Right lobe of liver (tissue), 6 donors: ENCODE results near the gene SH2D4B. TPM values are rescaled to one million over a fixed set of nuclear protein-coding genes. Genes with fewer than 3 reads are reported as not detected.

Experiments
- ATAC-seq, 4 donors: fragments of 200-7000 bp; cut with Tn5 transposase; one replicate each; pipeline ENCODE4 v1.9.1; 2020; ENCODE audit warnings: mild to moderate bottlenecking in 4 of 4, moderate library complexity in 4 of 4
- DNase-seq, 3 donors: peaks; one replicate each; pipeline ENCODE4 v3.0.0-alpha.2; 2020
- H3K27ac ChIP-seq, 3 donors: fragments of 200-600 bp; one replicate each; pipeline ENCODE4 v1.8.0; 2022
- H3K27me3 ChIP-seq, 2 donors: fragments of 200-600 bp; one replicate each; pipeline ENCODE4 v1.8.0; 2022
- H3K36me3 ChIP-seq, 4 donors: fragments of 200-600 bp; sonication (generic) in 1 of 4; one replicate each; pipeline versions ENCODE4 v1.5.1 to v1.8.0; 2017 to 2022; ENCODE audit warnings: control low read depth in 1 of 4
- H3K4me1 ChIP-seq, 4 donors: fragments of 200-600 bp; sonication (generic) in 1 of 4; one replicate each; pipeline versions ENCODE4 v1.5.1 to v1.8.0; 2017 to 2022; ENCODE audit warnings: control low read depth in 1 of 4
- H3K4me3 ChIP-seq, 3 donors: fragments of 200-600 bp; one replicate each; pipeline ENCODE4 v1.8.0; 2022
- H3K9me3 ChIP-seq, 4 donors: fragments of 200-600 bp; sonication (generic) in 1 of 4; one replicate each; pipeline versions ENCODE4 v1.5.1 to v1.8.0; 2017 to 2022; ENCODE audit warnings: control low read depth in 1 of 4
- CTCF ChIP-seq, 4 donors: fragments of 200-600 bp in 3 of 4; fragments of 450-650 bp in 1 of 4; IDR thresholded peaks; one replicate each; pipeline versions ENCODE4 v1.5.1 to v1.8.0; 2016 to 2022; ENCODE audit warnings: antibody characterized with exemption in 4 of 4, mild to moderate bottlenecking in 2 of 4
- POLR2A ChIP-seq: fragments of 450-650 bp; IDR thresholded peaks from one replicate; pipeline ENCODE4 v1.6.1; 2017; ENCODE audit warnings: antibody characterized with exemption, mild to moderate bottlenecking
- WGBS: methylation state at CpG from one replicate; pipeline ENCODE4 v1.1.6; 2018; ENCODE audit warnings: low coverage, low lambda C conversion rate; ENCODE audit not compliant: insufficient coverage; ENCODE audit errors: missing lambda C conversion rate; 5-methylcytosine and 5-hydroxymethylcytosine counted together
- intact Hi-C, 2 donors: fragments of 100-400 bp; cut with DNase I; formaldehyde crosslinking; loops; one replicate each; pipeline versions ENCODE4 v1.11.2 to v1.14.1; 2022
- total RNA-seq, 6 experiments: library from RNA; depleted of rRNA in 2 of 6; stranded (reverse); fragments of >200 nt in 2 of 6; fragmentation: NEBNext Ultra II Directional in 3 of 6; extraction: Animal tissue kit (Norgen Biotek cat#: 25700) in 3 of 6; gene quantifications; one replicate each; pipeline versions ENCODE4 v1.1.0 to v1.2.4, GENCODE V29; 2016 to 2023
- donor health status: DM: no; HTN: yes; CAD: no.
- donor health status: DM: no; HTN: no; CAD: no.
- donor health status: DM: no; HTN: no; CAD: no.
- donor health status: DM: no; HTN: yes; CAD: no.
- donor health status: DM: no; HTN: yes; CAD: no.

Gene SH2D4B
- total RNA-seq, 6 experiments from 2014 or later = not detected

DNA sequence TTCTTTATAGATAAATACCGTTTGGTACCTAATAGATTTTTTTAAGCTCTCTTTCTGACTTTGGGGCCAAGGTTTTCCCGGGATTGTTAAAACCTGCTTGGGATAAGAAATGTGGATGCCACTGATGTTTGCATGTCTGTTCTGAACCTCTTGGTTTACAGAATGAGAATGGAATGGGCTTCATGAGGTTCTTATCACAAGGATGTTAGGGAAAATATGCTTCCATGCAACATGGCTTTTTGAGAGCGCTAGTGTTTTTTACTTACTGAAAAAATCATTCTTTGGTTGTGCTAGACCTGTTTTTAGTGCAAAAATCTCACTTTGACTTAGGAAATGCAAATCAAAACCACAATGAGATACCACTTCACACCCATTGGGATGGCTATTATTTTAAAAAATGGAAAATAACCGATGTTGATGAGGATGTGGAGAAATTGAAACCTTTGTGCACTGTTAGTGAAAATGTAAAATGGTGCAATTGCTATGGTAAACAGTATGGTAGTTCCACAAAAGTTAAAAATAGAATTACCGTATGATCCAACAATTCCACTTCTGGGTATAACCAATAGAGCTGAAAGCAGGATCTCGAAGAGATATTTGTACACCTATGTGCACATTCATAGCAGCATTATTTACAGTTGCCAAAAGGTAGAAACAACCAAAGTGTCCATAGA is 44.7 kb upstream of the SH2D4B start:
- no peak overlapping the region for H3K4me3 ChIP-seq
- H3K27me3 ChIP-seq = no peaks in the 10 kb centered on the region
- no peaks in the 10 kb centered on the region for H3K9me3 ChIP-seq
- no peak for ATAC-seq
- 59% methylated on average over 6 of the region's 6 CpGs for WGBS
- no peak for TF ChIP-seq POLR2A
- no peak for TF ChIP-seq CTCF (IDR thresholded peaks at IDR 0.05)
- H3K4me1 ChIP-seq = peaks cover 0 to 80% (median 27%) of the 10 kb centered on the region in 4 donors
- H3K36me3 ChIP-seq = peaks cover 0 to 6% (median 0%) of the 10 kb centered on the region in 4 donors
- DNase-seq = no peak
- intact Hi-C loops = no loop called here
- peak overlapping the region; percentile 57 to 90 (median 83) for H3K27ac ChIP-seq

DNA sequence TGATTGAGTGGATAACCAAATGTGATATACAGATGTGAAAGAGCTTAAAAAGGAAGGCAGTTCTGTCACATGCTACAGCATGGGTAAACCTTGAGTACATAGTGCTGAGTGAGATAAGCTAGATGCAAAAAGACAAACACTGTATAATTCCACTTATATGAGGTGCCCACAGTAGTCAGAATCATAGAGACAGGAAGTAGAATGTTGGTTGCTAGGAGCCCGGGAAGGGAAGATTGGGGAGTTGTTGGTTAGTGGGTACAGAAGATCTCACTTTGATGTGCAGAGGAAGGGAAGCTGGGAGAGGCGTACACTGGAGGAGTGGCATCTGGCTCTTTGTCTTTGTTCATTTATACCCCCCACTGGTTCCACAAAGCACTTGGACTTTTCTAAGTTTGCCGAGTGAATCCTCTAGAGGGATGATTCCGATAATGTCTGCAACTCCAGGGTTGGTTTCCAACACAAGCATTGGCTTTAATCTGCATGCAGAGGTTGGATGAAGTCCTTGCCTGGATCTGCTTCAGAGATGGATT is 44.1 kb upstream of the SH2D4B start:
- no peaks in the 10 kb centered on the region for H3K9me3 ChIP-seq
- no peaks in the 10 kb centered on the region for H3K27me3 ChIP-seq
- peaks cover 0 to 6% (median 0%) of the 10 kb centered on the region in 4 donors for H3K36me3 ChIP-seq
- peak overlapping the region in 1 of 3 donors; percentile 48 for H3K27ac ChIP-seq
- ATAC-seq = no peak
- DNase-seq = no peak
- intact Hi-C loops = no loop called here
- WGBS = 40% methylated on average over 4 of the region's 4 CpGs
- no peak overlapping the region for H3K4me3 ChIP-seq
- H3K4me1 ChIP-seq = peaks cover 0 to 80% (median 33%) of the 10 kb centered on the region in 4 donors
- TF ChIP-seq POLR2A (no peak), CTCF (IDR thresholded peaks at IDR 0.05) (no peak)

DNA sequence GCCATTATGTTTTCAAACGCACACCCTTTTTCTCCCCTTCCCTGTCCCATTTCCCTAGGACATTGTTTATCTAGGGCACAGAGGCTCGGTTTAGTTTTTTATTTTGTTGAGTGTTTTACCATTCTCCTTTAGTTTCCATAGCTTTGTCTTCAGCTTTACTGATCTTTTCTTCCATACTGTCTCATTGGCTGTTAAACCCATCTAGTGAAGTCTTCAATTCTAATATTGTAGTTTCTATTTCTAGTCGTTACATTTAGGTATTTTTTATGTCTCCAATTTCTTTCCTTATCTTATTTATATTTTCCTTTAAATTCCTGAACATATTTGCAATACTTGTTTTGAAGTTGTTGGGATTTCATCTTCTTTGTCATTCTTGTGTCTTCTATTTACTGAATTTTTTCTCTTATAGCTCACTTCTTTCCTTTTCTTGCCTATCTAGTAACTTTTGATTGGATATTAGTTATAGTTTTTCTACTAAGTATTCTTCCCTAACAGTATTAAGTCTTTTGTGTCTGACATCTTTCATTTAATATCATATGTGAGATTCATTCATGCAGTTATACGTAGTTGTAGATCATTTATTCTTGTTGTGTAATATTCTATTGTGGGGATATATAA is 41.0 kb upstream of the SH2D4B start:
- TF ChIP-seq POLR2A (no peak), CTCF (IDR thresholded peaks at IDR 0.05) (no peak)
- ATAC-seq (no peak), DNase-seq (no peak)
- peaks cover 0 to 88% (median 45%) of the 10 kb centered on the region in 4 donors for H3K4me1 ChIP-seq
- 78% methylated on average over 4 of the region's 4 CpGs for WGBS
- intact Hi-C loops = no loop called here
- no peak overlapping the region for H3K4me3 ChIP-seq
- peak overlapping the region in 1 of 3 donors; percentile 87 for H3K27ac ChIP-seq
- H3K9me3 ChIP-seq = no peaks in the 10 kb centered on the region
- H3K36me3 ChIP-seq = no peaks in the 10 kb centered on the region
- no peaks in the 10 kb centered on the region for H3K27me3 ChIP-seq

GRCh38 chr10:80497187-80498077 is 40.3 kb upstream of the SH2D4B start:
- peaks cover 0 to 87% (median 40%) of the 10 kb centered on the region in 4 donors for H3K4me1 ChIP-seq
- no peaks in the 10 kb centered on the region for H3K9me3 ChIP-seq
- H3K27ac ChIP-seq = peak overlapping the region; percentile 80 to 87 (median 84)
- H3K4me3 ChIP-seq = no peak overlapping the region
- TF ChIP-seq CTCF (IDR thresholded peaks at IDR 0.05) (no peak), POLR2A (no peak)
- WGBS = 59% methylated on average over 7 of the region's 7 CpGs
- ATAC-seq = peak; percentile 14 to 58 (median 20)
- intact Hi-C loops = no loop called here
- DNase-seq = peak; percentile 67 to 77 (median 73)
- H3K36me3 ChIP-seq = no peaks in the 10 kb centered on the region
- H3K27me3 ChIP-seq = no peaks in the 10 kb centered on the region
